ENCODE results near the gene MAPK8IP1. TPM values are rescaled to one million over a fixed set of nuclear protein-coding genes. Genes with fewer than 3 reads are reported as not detected.

MAPK8IP1 gene
- total and polyA plus RNA-seq, 7 donors, result 0.53 to 2.6 (median 1.3) TPM

GRCh38 chr11:45906965-45907611 is 21.6 kb downstream of the MAPK8IP1 start, which contains the start of gene FREY1:
Gene FREY1, minus strand, starts transcription at chr11:45907271. Its CDS starts 26 bp downstream, at chr11:45907245.
- no peak within 1 kb of the TSS for H3K4me3 ChIP-seq
- no peaks in the 10 kb centered on the region for H3K4me1 ChIP-seq
- WGBS, 3 donors, result 56 to 73% (median 63%) methylated on average over 15 to 18 of the region's 18 CpGs
- no peak within 1 kb of the TSS for H3K27ac ChIP-seq
- H3K27me3 ChIP-seq (ENCODE audit: insufficient read depth in 3 of 3, low read length in 2 of 3), result no peaks in the 10 kb centered on the region
- no peaks in the 10 kb centered on the region for H3K9me3 ChIP-seq
- ATAC-seq, result peak in 3 of 4 donors; percentile 8 to 35 (median 20)
- intact Hi-C loops (cut with DNase I), result no loop called here
- DNase-seq, result no peak
- no peak for TF ChIP-seq CTCF (IDR thresholded peaks at IDR 0.05)
- peaks cover 0 to 31% of the 10 kb centered on the region in 2 donors for H3K36me3 ChIP-seq (ENCODE audit: insufficient read depth in 1 of 2, low read depth in 1 of 2)

DNA sequence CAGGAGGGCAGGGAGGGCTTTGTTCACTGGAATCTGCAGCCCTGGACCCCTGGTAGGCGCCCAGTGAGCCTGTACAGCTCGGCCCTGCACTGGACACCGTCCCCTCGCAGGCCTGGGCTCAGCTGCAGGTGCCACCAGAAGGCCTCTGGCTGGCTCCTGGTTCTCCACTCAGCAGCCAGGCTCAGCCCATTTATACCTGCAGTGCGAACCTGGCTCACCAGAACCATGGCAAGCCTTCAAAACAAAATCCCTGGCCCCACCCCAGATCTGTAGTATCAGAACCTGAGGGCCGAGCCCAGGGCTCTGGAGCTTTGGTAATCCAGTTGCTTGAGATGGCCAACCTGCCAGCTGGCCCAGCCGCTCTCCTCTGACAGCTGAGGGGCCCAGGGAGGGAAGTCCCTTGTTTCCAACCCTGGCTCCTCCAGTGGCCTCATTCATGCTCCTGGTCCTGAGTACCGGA is 22.5 kb downstream of the MAPK8IP1 start:
- ATAC-seq (peak; percentile 10 to 37 (median 35)), DNase-seq (no peak)
- peaks cover 0 to 39% of the 10 kb centered on the region in 2 donors for H3K36me3 ChIP-seq (ENCODE audit: insufficient read depth in 1 of 2, low read depth in 1 of 2)

GRCh38 chr11:45909594-45910475 is 24.4 kb downstream of the MAPK8IP1 start:
- 82 to 86% (median 84%) methylated on average over 32 of the region's 32 CpGs for WGBS, 3 donors
- ATAC-seq (no peak), DNase-seq (no peak)
- H3K4me3 ChIP-seq, result no peak overlapping the region
- no peak overlapping the region for H3K27ac ChIP-seq
- intact Hi-C loops (cut with DNase I), result loop anchor here in 1 of 2 donors (10.0 kb wide), 1 partner anchor 45 kb away; no protein-coding TSS in a partner anchor
- TF ChIP-seq CTCF (IDR thresholded peaks at IDR 0.05), result no peak
- H3K9me3 ChIP-seq, result no peaks in the 10 kb centered on the region
- no peaks in the 10 kb centered on the region for H3K27me3 ChIP-seq (ENCODE audit: insufficient read depth in 3 of 3, low read length in 2 of 3)
- H3K4me1 ChIP-seq, result no peaks in the 10 kb centered on the region
- peaks cover 3 to 58% of the 10 kb centered on the region in 2 donors for H3K36me3 ChIP-seq (ENCODE audit: insufficient read depth in 1 of 2, low read depth in 1 of 2)

More for the DNA sequence above, 22.5 kb downstream of the MAPK8IP1 start:
- no peak for TF ChIP-seq CTCF (IDR thresholded peaks at IDR 0.05)
- WGBS, 3 donors, result 39 to 57% (median 43%) methylated on average over 7 to 8 of the region's 8 CpGs
- Histone ChIP-seq H3K4me3 (no peak overlapping the region), H3K27me3 (ENCODE audit: insufficient read depth in 3 of 3, low read length in 2 of 3) (no peaks in the 10 kb centered on the region), H3K9me3 (no peaks in the 10 kb centered on the region), H3K27ac (no peak overlapping the region), H3K4me1 (no peaks in the 10 kb centered on the region)
- intact Hi-C loops (cut with DNase I), result no loop called here

- H3K36me3 ChIP-seq (ENCODE audit: insufficient read depth in 1 of 2, low read depth in 1 of 2), result peaks cover 3 to 66% of the 10 kb centered on the region in 2 donors
- ATAC-seq (no peak), DNase-seq (no peak)
- 72 to 79% (median 74%) methylated on average over 9 of the region's 9 CpGs for WGBS, 3 donors
- H3K9me3 ChIP-seq, result no peaks in the 10 kb centered on the region
- H3K4me3 ChIP-seq, result no peak overlapping the region
- no peaks in the 10 kb centered on the region for H3K27me3 ChIP-seq (ENCODE audit: insufficient read depth in 3 of 3, low read length in 2 of 3)
- TF ChIP-seq CTCF (IDR thresholded peaks at IDR 0.05), result no peak
- no peak overlapping the region for H3K27ac ChIP-seq
- intact Hi-C loops (cut with DNase I), result loop anchor here in 1 of 2 donors (10.0 kb wide), 1 partner anchor 46 kb away; no protein-coding TSS in a partner anchor
- H3K4me1 ChIP-seq, result no peaks in the 10 kb centered on the region
Measured at GRCh38 chr11:45910623-45911022, 25.2 kb downstream of the MAPK8IP1 start.
